HepG2 (cell line): Measurements from ENCODE around the gene TUBB4B. TPM values are rescaled to one million over a fixed set of nuclear protein-coding genes. Genes with fewer than 3 reads are reported as not detected.

Experiments used
- ARNT2 ChIP-seq: sonication (generic); formaldehyde crosslinking; IDR thresholded peaks from 2 replicates; pipeline ENCODE4 v1.8.0; 2022; ENCODE audit warnings: mild to moderate bottlenecking, low read depth, missing genetic modification reagents, moderate library complexity
- FOSL2 ChIP-seq: sonication (generic); formaldehyde crosslinking; IDR thresholded peaks from 2 replicates; pipeline ENCODE4 v1.4.0; 2020; ENCODE audit warnings: missing genetic modification reagents
- FOXM1 ChIP-seq: sonication (generic); formaldehyde crosslinking; IDR thresholded peaks from 2 replicates; pipeline ENCODE4 v1.5.0; 2020; ENCODE audit warnings: missing genetic modification reagents
- HDAC1 ChIP-seq: sonication (generic); formaldehyde crosslinking; IDR thresholded peaks from 2 replicates; pipeline ENCODE4 v1.5.1; 2020; ENCODE audit warnings: mild to moderate bottlenecking, missing genetic modification reagents
- HES4 ChIP-seq: sonication (generic); formaldehyde crosslinking; IDR thresholded peaks from 2 replicates; pipeline ENCODE4 v1.9.0; 2021; ENCODE audit warnings: mild to moderate bottlenecking, missing genetic modification reagents, borderline replicate concordance
- MATR3 ChIP-seq: sonication (generic); formaldehyde crosslinking; IDR thresholded peaks from 2 replicates; pipeline ENCODE4 v1.4.0; 2020; ENCODE audit warnings: missing genetic modification reagents
- NFIB ChIP-seq: sonication (generic); formaldehyde crosslinking; IDR thresholded peaks from 2 replicates; pipeline ENCODE4 v1.9.0; 2021; ENCODE audit warnings: missing genetic modification reagents, mild to moderate bottlenecking, borderline replicate concordance
- PRPF4 ChIP-seq: fragments of 200-400 bp; formaldehyde crosslinking; IDR thresholded peaks from 2 replicates; pipeline ENCODE4 v1.6.1; 2016; ENCODE audit warnings: low read length, low read depth; ENCODE audit not compliant: poor library complexity, severe bottlenecking
- RFXAP ChIP-seq: sonication (generic); formaldehyde crosslinking; IDR thresholded peaks from 2 replicates; pipeline ENCODE4 v1.4.0; 2020; ENCODE audit warnings: missing genetic modification reagents, borderline replicate concordance
- SMAD3 ChIP-seq: sonication (generic); formaldehyde crosslinking; IDR thresholded peaks from 2 replicates; pipeline ENCODE4 v1.4.0; 2020; ENCODE audit warnings: missing genetic modification reagents
- SOX5 ChIP-seq: IDR thresholded peaks from 2 replicates; pipeline ENCODE4 v1.6.1; 2016; ENCODE audit warnings: borderline replicate concordance
- TBL1XR1 ChIP-seq: fragments of 150-350 bp; IDR thresholded peaks from 2 replicates; pipeline ENCODE4 v1.6.1; 2014; ENCODE audit warnings: borderline replicate concordance, low read length; ENCODE audit not compliant: partially characterized antibody
- ZNF207 ChIP-seq: fragments of 450-650 bp; IDR thresholded peaks from 2 replicates; pipeline ENCODE4 v1.6.1; 2016; ENCODE audit warnings: antibody characterized with exemption, borderline replicate concordance
- ZNF274 ChIP-seq: sonication (generic); formaldehyde crosslinking; IDR thresholded peaks from 2 replicates; pipeline ENCODE4 v1.5.1; 2020; ENCODE audit warnings: mild to moderate bottlenecking, missing genetic modification reagents
- ZNF326 ChIP-seq: sonication (generic); formaldehyde crosslinking; IDR thresholded peaks from 2 replicates; pipeline ENCODE4 v1.4.0; 2020; ENCODE audit warnings: missing genetic modification reagents, borderline replicate concordance
- ZNF367 ChIP-seq: sonication (generic); formaldehyde crosslinking; IDR thresholded peaks from 2 replicates; pipeline ENCODE4 v1.4.0; 2020; ENCODE audit warnings: missing genetic modification reagents, borderline replicate concordance
- ZNF557 ChIP-seq: sonication (generic); formaldehyde crosslinking; IDR thresholded peaks from 2 replicates; pipeline ENCODE4 v1.4.0; 2020; ENCODE audit warnings: missing genetic modification reagents
- ZNF703 ChIP-seq: sonication (generic); formaldehyde crosslinking; IDR thresholded peaks from 2 replicates; pipeline ENCODE4 v1.5.1; 2020; ENCODE audit warnings: missing genetic modification reagents, mild to moderate bottlenecking, moderate library complexity, borderline replicate concordance
- ZNF713 ChIP-seq: sonication (generic); formaldehyde crosslinking; IDR thresholded peaks from 2 replicates; pipeline ENCODE4 v1.4.0; 2020; ENCODE audit warnings: mild to moderate bottlenecking, missing genetic modification reagents
- ZNF761 ChIP-seq: sonication (generic); formaldehyde crosslinking; conservative IDR thresholded peaks from 2 replicates; pipeline ENCODE4 v1.4.0; 2020; ENCODE audit warnings: mild to moderate bottlenecking, missing genetic modification reagents
- ZNF841 ChIP-seq: sonication (generic); formaldehyde crosslinking; IDR thresholded peaks from 2 replicates; pipeline ENCODE4 v1.8.1; 2023; ENCODE audit warnings: missing genetic modification reagents, borderline replicate concordance
- ZSCAN22 ChIP-seq: sonication (generic); formaldehyde crosslinking; IDR thresholded peaks from 2 replicates; pipeline ENCODE4 v1.4.0; 2020; ENCODE audit warnings: mild to moderate bottlenecking, missing genetic modification reagents
- polyA plus RNA-seq, 8 experiments: library from polyadenylated mRNA; depleted of rRNA in 3 of 8; stranded (reverse) in 7 of 8; unstranded in 1 of 8; fragments of >200 nt; fragmentation: Illumina TruSeq in 4 of 8; extraction: Trizol in 4 of 8; gene quantifications; 2 replicates each; pipeline versions ENCODE4 v1.2.1 to v1.2.3, GENCODE V29; 2011 to 2016; ENCODE audit warnings: low read depth in 4 of 8, missing spikeins in 1 of 8, mixed read lengths in 1 of 8; ENCODE audit not compliant: insufficient read depth in 1 of 8
- total RNA-seq, 5 experiments: library from RNA; depleted of rRNA; stranded (reverse); fragments of >200 nt; fragmentation: Illumina TruSeq; extraction: Trizol; gene quantifications; 2 replicates each; pipeline ENCODE4 v1.2.3, GENCODE V29; 2016; ENCODE audit warnings: low read depth in 1 of 5
- TF ChIP-seq, protein P1 (sequence below): sonication (generic); formaldehyde crosslinking; IDR thresholded peaks from 2 replicates; pipeline ENCODE4 v1.5.0; 2020; ENCODE audit warnings: mild to moderate bottlenecking, missing genetic modification reagents, borderline replicate concordance
- TF ChIP-seq, protein P2 (sequence below): sonication (generic); formaldehyde crosslinking; IDR thresholded peaks from 2 replicates; pipeline ENCODE4 v1.8.0; 2022; ENCODE audit warnings: mild to moderate bottlenecking, missing genetic modification reagents, moderate library complexity

The TUBB4B gene
- total and polyA plus RNA-seq, 2 of the 13 experiments (the other 11 are each of a cell fraction or from before 2014, with no cell fraction given), result 182 to 412 TPM

DNA sequence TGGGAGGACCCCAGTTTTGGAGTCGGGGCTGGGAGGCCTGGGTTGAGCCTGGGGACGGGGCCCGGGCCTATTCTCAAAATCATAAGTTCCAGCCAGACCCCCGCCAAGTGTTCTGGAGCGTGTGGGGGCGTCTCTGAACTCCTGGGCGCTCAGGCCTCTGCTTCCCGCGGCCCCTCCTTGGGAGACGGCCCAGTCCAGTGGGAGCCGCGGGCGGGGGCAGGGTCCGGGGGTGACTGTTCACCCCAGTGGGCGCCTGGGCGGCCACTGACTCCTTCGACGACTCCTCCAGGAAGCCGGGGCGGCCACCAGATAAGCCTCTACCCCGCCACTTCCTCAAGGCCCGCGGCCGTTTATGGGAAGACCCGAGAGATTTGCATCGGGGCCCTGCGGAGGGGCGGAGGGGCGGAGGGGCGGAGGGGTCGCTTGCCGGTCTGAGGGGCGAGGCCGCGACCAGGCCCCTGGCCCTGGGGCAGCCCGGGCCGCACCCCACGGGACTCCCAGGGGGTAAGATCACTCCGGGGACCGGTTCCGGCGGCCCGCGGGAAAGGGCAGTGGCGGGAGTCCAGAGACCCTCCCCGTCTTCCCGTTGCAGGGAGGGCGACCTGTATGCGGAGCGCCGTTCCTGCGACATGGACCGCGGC, 37.1 kb downstream of the TUBB4B start (continued):
- TF ChIP-seq ZNF326, result no peak
- TF ChIP-seq RFXAP (CRISPR knock-in tag), result no peak
- no peak for TF ChIP-seq ARNT2 (CRISPR knock-in tag)
- TF ChIP-seq, protein P1, sequence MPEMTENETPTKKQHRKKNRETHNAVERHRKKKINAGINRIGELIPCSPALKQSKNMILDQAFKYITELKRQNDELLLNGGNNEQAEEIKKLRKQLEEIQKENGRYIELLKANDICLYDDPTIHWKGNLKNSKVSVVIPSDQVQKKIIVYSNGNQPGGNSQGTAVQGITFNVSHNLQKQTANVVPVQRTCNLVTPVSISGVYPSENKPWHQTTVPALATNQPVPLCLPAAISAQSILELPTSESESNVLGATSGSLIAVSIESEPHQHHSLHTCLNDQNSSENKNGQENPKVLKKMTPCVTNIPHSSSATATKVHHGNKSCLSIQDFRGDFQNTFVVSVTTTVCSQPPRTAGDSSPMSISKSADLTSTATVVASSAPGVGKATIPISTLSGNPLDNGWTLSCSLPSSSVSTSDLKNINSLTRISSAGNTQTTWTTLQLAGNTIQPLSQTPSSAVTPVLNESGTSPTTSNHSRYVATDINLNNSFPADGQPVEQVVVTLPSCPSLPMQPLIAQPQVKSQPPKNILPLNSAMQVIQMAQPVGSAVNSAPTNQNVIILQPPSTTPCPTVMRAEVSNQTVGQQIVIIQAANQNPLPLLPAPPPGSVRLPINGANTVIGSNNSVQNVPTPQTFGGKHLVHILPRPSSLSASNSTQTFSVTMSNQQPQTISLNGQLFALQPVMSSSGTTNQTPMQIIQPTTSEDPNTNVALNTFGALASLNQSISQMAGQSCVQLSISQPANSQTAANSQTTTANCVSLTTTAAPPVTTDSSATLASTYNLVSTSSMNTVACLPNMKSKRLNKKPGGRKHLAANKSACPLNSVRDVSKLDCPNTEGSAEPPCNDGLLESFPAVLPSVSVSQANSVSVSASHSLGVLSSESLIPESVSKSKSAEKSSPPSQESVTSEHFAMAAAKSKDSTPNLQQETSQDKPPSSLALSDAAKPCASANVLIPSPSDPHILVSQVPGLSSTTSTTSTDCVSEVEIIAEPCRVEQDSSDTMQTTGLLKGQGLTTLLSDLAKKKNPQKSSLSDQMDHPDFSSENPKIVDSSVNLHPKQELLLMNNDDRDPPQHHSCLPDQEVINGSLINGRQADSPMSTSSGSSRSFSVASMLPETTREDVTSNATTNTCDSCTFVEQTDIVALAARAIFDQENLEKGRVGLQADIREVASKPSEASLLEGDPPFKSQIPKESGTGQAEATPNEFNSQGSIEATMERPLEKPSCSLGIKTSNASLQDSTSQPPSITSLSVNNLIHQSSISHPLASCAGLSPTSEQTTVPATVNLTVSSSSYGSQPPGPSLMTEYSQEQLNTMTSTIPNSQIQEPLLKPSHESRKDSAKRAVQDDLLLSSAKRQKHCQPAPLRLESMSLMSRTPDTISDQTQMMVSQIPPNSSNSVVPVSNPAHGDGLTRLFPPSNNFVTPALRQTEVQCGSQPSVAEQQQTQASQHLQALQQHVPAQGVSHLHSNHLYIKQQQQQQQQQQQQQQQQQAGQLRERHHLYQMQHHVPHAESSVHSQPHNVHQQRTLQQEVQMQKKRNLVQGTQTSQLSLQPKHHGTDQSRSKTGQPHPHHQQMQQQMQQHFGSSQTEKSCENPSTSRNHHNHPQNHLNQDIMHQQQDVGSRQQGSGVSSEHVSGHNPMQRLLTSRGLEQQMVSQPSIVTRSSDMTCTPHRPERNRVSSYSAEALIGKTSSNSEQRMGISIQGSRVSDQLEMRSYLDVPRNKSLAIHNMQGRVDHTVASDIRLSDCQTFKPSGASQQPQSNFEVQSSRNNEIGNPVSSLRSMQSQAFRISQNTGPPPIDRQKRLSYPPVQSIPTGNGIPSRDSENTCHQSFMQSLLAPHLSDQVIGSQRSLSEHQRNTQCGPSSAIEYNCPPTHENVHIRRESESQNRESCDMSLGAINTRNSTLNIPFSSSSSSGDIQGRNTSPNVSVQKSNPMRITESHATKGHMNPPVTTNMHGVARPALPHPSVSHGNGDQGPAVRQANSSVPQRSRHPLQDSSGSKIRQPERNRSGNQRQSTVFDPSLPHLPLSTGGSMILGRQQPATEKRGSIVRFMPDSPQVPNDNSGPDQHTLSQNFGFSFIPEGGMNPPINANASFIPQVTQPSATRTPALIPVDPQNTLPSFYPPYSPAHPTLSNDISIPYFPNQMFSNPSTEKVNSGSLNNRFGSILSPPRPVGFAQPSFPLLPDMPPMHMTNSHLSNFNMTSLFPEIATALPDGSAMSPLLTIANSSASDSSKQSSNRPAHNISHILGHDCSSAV (CRISPR knock-in tag), result no peak
- no peak for TF ChIP-seq SMAD3 (CRISPR knock-in tag)
- TF ChIP-seq HES4 (CRISPR knock-in tag), result peak; percentile 44; the same call in 1 of the 2 replicates
- 0 out of 2 replicates have a peak, but pooled peaks have one; percentile 2 for TF ChIP-seq ZNF274
- TF ChIP-seq, protein P2, sequence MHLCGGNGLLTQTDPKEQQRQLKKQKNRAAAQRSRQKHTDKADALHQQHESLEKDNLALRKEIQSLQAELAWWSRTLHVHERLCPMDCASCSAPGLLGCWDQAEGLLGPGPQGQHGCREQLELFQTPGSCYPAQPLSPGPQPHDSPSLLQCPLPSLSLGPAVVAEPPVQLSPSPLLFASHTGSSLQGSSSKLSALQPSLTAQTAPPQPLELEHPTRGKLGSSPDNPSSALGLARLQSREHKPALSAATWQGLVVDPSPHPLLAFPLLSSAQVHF (CRISPR knock-in tag), result no peak
- TF ChIP-seq ZNF761 (CRISPR knock-in tag), result no peak
- TF ChIP-seq PRPF4, result no peak
- TF ChIP-seq MATR3 (CRISPR knock-in tag), result no peak
- no peak for TF ChIP-seq HDAC1
- TF ChIP-seq ZNF841, result no peak
- TF ChIP-seq ZNF367 (CRISPR knock-in tag), result no peak
- no peak for TF ChIP-seq ZNF207
- no peak for TF ChIP-seq SOX5
- no peak for TF ChIP-seq FOXM1 (CRISPR knock-in tag)
- TF ChIP-seq ZNF557 (CRISPR knock-in tag), result no peak
- no peak for TF ChIP-seq ZNF703 (CRISPR knock-in tag)
- no peak for TF ChIP-seq FOSL2 (CRISPR knock-in tag)
- no peak for TF ChIP-seq NFIB (CRISPR knock-in tag)
- TF ChIP-seq ZSCAN22 (CRISPR knock-in tag), result no peak
- no peak for TF ChIP-seq ZNF713
- TF ChIP-seq TBL1XR1, result no peak
